Activated CD4-positive, alpha-beta T cell treated with anti-CD3 and anti-CD28 coated beads, Interleukin-2, amount 50 U/mL, for 16 hours (primary cell): ENCODE results near the gene SDR39U1.
"Not testable (repeated sequence)": the region's sequence is repeated elsewhere in the genome, so short reads cannot be mapped to it uniquely, and the experiment has no call there.

Experiments used
- DNase-seq: peaks from one replicate; pipeline ENCODE4 v3.0.0-alpha.2; 2020

Gene SDR39U1, protein sequence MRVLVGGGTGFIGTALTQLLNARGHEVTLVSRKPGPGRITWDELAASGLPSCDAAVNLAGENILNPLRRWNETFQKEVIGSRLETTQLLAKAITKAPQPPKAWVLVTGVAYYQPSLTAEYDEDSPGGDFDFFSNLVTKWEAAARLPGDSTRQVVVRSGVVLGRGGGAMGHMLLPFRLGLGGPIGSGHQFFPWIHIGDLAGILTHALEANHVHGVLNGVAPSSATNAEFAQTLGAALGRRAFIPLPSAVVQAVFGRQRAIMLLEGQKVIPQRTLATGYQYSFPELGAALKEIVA

DNA sequence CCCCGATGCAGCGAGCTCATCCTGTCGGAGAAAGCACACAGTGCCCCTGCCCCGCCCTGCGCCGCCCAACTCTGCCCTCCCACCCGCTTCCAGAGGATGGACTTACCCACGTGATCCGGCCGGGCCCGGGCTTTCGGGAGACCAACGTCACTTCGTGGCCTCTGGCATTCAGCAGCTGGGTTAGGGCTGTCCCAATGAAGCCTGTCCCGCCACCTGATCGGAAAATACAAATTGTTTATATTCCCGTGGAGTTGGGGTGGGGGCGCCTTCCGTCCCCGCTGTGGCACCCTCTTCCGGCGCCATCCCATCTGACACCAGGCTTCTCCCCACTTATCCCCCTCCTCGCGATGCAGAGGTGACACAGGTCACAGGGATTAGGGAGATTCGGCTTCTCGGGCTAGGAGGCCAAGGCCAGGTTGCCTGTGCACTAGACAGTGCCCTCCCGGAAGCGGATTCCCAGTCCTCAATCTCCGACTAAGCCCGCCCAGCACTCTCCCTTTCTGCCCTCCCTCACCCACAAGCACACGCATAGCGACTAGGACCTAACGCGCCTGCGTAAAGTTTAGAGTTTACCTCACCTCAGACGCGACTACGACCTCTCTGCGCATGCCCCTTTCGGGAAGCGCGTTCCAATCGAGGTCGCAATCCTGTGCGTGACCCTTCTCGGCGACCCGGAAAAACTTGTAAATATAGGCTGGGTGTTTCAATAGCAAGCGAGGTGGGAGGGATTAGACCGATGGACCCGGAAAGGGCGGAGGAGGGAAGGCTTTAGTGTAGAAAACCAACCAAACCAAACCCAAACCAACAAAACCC, at the start of gene SDR39U1:
Gene SDR39U1 (minus strand): TSS at position 537 of the 813 bp plus-strand sequence. CDS start 7 bp downstream, at position 530.
- DNase-seq = peak; percentile 99

DNA sequence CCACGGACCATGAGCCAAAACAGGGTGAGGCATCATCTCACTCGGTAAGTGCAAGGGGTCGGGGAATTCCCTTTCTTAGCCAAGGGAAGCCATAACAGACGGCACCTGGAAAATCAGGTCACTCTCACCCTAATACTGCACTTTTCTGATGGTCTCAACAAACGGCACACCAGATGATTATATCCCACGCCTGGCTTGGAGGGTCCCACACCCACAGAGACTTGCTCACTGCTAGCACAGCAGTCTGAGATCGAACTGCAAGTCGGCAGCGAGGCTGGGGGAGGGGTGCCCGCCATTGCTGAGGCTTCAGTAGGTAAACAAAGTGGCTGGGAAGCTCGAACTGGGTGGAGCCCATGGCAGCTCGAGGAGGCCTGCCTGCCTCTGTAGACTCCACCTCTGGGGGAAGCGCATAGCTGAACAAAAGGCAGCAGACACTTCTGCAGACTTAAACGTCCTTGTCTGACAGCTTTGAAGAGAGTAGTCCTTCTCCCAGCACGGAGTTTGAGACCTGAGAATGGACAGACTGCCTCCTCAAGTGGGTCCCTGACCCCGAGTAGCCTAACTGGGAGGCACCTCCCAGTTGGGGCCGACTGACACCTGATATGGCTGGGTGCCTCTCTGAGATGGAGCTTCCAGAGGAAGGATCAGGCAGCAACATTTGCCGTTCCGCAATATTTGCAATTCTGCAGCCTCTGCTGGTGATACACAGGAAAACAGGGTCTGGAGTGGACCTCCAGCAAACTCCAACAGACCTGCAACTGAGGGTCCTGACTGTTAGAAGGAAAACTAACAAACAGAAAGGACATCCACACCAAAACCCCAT, 49.2 kb upstream of the SDR39U1 start:
- DNase-seq = not testable (repeated sequence)

DNA sequence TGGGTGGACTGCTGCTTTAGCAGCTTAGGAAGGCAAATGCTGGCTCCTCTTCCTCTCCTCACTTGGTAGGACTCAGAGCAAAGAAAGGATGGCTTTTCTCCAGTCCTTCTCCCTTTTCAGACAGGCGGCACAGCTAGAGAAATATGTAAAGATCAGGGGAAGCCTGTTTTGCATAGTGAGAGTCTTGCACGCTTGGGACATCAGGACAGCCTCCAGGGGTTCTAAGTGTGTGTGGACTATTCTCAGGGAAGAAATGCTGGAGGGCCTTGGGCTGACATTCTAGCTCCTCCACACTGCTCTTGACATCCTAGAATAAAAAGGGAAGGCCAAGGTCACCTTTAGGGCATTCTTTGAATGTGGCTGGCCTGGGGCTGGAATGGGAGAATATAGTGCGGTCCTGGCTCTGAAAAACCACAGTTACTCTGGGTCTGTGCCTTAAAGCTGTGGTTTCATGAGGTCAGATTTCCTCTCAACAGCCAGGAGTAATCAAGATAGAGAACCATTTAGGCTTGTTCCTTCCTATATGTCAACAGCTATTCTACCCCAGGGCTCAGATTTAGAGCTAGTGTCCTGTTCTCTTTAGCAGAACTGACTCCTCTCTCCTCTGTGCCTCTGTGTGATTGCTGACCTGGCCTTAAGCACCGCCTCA, 41.2 kb upstream of the SDR39U1 start:
- peak; percentile 37 for DNase-seq

DNA sequence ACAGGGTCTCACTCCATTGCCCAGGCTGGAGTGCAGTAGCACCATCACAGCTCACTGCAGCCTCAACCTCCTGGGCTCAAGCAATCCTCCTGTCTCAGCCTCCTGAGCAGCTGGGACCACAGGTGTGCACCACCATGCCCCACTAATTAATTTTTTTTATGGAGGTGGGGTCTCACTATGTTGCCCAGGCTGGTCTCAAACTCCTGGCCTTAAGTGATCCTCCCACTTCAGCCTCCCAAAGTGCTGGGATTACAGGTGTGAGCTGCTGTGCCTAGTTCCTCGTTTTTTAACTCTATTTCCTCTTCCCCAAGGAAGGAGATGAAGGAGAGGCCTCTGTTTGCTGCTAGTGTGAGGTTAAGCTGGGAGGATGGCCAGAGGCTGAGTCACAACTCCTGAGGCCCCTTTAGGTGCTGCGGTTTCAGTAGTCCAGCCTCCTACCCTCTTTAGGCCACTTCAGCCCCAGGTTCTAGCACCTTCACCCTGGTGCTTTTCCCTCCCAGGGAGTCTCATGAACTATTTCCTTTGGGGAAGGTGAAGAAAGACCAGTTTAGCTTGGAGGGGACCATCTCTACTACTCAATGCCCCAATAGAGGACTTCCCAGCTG, 40.2 kb upstream of the SDR39U1 start:
- DNase-seq = not testable (repeated sequence)

DNA sequence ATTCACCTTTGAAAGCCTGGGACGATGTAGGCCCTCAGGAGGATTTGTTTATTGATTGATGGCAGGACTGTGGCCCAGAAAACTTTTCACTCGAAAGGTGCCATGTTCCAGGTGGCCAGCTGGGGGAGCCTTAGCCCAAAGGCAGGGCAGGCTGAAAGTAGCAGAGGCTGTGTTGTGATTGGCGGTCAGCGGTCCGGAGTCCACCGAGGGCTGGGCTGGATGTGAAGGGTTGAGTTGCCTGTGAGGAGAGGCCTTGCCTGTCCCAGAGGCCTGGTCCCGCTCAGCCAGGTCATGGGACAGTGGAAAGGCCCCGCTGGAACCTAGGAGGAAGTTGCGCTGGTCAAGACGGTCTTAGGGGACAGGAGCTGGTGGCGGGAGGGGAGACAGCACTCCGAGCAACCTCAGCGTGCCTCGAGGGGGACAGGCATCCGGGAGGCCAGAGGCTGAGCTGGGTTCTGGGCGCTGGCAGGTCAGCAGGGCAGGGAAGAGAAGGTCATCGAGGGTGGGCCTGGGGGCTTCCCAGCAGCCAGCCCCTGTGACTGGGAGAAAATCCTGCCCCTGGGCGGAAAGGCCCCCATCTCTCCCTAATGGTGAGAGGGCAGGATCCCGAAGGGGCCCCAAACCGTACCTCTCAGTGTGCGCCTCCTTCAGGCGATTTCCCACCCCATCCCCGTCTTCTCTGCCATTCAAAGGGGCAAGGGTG, 39.2 kb upstream of the SDR39U1 start:
- peak; percentile 61 for DNase-seq

DNA sequence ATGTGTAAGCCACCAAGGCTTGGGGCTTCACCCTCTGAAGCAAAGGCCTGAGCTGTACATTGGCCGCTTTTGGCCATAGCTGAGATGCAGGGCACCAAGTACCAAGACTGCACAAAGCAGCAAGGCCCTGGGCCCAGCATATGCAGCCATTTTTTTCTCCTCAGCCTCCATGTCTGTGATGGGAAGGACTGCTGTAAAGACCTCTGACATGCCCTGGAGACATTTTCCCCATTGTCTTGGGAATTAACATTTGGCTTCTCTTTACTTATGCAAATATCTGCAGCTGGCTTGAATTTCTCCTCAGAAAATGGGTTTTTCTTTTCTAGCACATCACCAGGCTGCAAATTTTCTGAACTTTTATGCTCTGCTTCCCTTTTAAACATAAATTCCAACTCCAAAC, 37.4 kb upstream of the SDR39U1 start:
- DNase-seq = not testable (repeated sequence)

DNA sequence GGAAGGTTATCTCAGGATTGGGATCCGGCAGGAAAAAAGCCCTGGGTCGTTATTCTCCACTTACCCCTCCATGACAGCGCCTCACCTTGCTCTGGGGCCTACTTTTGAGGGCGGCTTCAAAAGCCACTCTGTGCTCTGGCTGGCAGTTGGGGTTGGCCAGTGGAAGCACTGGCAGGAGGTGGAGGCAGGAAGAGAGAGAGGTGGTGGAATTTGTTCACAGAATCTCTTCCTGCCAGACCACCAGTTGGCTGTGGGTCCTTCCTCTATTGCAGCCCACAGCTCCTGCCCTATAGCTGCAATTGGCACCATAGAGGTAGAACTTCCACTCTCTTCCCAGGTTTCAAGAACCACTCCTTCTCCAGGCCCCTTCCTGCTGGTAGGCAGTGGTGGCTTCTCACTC, 32.7 kb upstream of the SDR39U1 start:
- no peak for DNase-seq

DNA sequence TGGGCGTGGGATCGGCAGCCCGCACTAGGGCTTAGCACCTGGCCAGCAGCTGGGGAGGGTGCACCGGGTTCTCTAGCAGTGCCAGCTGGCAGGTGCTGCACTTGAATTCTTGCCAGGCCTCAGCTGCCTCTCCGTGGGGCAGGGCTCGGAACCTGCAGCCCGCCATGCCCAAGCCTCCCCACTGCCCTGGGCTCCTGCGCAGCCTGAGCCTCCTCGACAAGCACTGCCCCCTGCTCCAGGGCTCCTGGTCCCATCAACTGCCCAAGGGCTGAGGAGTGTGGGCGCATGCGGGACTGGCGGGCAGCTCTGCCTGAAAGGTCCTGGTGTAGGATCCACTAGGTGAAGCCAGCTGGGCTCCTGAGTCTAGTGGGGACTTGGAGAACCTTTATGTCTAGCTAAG, 30.6 kb upstream of the SDR39U1 start:
- DNase-seq = no peak

DNA sequence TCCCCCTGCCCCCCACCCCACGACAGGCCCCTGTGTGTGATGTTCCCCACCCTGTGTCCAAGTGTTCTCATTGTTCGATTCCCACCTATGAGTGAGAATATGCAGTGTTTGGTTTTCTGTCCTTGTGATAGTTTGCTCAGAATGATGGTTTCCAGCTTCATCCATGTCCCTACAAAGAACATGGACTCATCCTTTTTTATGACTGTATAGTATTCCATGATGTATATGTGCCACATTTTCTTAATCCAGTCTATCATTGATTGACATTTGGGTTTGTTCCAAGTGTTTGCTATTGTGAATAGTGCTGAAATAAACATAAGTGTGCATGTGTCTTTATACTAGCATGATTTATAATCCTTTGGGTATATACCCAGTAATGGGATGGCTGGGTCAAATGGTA, 27.9 kb upstream of the SDR39U1 start:
- not testable (repeated sequence) for DNase-seq

DNA sequence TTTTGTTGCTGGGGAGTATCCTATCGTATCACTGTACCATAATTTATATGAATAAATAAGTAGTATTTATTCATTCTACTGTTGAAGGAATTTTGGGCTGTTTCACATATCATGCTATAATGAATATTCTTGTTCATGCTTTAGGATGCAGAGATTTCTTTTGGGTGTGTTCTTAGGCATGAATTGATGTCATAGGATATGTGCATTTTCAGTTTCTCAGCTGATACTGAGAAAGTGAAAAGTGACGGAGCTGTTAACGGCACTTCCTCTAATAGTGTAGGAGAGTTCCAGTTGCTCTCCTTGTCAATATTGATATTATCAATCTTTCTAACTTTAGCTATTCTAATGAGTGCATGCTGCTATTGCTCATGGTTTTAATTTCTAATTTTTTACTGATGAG, 23.2 kb upstream of the SDR39U1 start:
- no peak for DNase-seq

DNA sequence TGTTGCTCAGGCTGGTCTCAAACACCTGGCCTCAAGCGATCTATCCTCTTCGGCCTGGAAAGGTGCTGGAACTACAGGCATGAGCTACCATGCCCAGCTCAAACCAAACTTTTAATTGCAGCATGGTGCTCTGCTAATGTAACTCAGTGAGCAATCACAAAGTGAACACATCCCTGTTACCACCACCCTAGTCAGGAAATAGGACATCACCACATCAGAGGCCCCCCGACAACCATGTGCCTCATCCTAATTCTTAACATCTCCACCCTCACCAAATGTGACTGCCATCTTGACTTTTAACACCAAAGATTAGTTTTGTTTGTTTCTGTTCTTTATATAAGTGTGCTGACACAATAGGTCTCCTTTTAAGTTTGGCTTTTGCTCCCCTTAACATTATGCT, 22.8 kb upstream of the SDR39U1 start:
- DNase-seq = no peak

DNA sequence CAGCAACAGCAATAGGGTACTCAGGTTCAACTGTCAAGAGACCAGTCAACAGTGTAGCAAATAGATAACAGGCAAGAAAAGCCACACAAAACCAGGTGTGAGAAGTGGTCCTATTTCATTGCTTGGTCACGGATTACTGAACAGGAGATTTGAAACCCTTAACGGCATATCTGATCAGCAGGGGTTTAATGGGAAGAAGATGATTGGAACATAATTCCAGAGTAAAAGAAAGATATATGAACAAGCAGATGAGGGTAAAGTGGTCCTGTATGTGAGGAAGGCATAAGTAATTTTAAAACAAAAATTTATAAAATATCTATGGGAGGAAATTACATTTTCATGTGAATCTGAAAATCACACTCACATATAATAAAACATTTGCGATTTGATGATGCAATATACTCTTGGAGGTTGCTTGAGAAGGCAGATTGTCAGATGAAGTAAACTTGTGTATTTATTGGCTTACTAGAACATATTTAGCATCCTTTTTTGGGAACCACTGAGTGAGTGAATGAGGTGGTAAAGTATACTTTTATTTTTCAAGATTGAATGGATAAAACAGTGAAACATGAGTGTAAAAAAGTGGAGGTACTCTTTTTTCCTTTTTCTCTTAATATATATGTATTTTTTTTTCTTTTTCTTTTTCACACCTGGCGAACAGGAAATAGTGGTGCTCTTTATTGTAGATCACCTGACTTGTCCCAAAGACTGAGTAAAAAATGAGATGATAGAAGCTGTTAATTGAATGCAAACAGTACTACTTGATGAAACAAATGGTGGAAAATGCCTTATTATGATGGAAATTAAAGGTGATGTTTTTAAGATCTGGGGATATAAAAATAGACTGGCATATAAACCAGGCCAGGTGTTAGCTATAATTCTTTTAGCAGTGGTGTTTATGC, 21.6 kb upstream of the SDR39U1 start:
- DNase-seq = no peak

DNA sequence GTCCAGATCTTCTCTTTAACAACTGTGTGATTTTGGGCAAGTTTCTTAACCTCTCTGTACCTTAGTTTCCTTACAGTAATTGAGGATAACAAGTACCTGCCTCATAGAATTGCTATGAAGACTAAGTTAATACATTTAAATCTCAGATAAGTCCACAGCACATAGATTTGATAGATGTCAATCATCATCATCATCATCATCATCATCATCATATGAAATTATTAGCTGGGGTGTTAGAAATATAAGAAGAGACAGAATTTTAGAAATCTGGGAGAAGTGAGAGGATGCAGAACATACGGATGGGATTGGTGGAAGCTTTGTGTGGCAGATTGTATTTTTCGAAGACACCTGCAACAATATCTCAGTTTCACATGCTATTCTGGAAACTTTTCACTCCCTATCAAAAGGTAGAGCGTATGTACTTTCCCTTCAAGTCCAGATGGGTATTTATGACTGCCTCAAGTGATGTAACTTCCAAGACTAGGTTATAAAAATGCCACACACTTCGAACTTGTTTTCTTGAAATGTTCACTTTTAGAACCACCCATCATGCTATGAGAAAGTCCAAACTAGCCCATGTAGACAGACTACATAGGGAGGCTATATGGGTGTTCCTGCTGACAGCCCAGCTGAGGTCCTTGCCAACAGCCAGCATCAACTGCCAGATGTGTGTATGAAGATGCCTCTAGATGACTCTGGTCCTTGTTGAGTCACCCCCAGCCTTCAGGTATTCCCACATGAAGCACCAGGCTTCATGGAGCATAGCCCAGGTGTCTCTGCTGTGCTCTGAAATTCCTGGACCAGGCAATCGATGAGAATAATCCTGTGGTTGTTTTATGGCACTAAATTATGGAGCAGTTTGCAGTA, 20.7 kb upstream of the SDR39U1 start:
- no peak for DNase-seq

DNA sequence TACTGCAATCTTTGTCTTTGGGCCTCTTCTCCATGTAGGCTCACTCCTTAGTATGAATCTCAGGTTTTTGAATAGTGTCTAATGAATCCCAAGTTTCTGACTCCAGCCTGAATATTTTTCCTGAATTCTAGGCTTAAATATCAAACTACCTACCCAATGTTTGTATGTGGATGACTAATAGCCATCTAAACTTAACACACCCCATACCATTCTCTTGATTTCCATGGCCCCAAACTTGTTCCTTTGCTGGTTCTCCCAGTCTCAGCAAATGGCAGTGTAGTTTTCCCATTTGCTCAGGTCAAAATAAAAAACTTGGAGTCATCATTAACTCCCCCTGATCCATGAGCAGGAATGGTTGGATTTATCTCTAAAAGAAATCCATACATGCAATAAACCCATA, 18.8 kb upstream of the SDR39U1 start:
- DNase-seq = no peak

DNA sequence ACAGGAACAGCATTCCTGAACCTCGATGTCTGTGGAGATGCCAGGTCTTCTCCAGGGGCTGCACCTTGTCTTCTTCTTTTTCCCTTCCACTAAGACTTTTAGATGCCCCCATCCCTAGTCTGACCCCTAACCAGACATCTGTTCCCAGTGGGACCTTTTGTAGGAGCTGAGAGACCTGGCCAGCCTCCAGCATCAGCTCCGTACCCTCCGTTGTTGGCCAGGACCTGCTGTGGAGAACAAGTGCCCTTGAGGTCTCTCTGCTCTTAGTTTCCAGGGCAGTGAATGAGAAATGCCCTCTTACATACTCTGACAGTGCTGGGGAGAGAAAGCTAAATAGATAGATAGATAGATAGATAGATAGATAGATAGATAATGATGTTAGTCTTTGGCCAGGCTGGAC, 16.8 kb upstream of the SDR39U1 start:
- DNase-seq = no peak

DNA sequence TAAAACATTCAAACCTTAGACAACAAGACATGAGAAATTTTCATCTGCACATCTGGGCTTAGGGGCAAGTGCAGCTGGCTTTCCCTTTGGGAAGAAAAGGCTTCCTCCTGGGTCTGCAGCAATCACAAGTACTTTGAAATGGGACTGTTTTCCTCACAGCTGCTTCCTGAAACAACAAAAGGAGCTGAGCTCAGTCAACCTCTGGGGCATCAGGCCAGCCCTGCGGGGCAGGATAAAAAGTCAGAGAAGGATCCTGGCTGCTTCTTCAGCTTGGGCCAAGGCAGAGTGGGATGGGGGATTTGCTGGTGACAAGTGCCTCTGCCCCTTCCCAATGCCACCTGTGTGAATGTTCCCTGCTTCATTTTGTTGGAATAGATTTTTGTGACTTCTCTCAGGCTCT, 16.2 kb upstream of the SDR39U1 start:
- no peak for DNase-seq

DNA sequence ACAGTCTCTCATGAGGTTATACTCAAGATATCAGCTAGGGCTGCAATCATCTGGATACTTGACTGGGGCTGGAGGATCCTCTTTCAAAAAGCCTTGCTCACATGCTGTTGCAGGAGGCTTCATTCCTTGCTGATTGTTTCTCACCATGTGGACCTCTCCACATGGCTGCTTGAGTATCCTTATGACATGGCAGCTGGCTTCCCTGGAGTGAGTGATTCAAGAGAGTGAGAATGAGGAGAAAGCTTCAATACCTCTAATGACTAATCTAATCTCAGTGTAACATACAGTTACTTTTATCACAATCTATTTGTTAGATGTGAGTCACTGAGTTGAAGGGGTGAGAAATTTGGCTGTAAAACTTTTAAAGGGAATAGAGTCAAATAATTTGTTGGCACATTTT, 14.4 kb upstream of the SDR39U1 start:
- no peak for DNase-seq

DNA sequence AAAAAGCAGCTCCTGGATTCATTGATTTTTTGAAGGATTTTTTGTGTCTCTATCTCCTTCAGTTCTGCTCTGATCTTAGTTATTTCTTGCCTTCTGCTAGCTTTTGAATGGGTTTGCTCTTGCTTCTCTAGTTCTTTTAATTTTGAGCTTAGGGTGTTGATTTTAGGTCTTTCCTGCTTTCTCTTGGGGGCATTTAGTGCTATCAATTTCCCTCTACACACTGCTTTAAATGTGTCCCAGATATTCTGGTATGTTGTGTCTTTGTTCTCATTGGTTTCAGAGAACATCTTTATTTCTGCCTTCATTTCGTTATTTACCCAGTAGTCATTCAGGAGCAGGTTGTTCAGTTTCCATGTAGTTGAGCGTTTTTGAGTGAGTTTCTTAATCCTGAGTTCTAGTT, 8.3 kb upstream of the SDR39U1 start:
- not testable (repeated sequence) for DNase-seq

DNA sequence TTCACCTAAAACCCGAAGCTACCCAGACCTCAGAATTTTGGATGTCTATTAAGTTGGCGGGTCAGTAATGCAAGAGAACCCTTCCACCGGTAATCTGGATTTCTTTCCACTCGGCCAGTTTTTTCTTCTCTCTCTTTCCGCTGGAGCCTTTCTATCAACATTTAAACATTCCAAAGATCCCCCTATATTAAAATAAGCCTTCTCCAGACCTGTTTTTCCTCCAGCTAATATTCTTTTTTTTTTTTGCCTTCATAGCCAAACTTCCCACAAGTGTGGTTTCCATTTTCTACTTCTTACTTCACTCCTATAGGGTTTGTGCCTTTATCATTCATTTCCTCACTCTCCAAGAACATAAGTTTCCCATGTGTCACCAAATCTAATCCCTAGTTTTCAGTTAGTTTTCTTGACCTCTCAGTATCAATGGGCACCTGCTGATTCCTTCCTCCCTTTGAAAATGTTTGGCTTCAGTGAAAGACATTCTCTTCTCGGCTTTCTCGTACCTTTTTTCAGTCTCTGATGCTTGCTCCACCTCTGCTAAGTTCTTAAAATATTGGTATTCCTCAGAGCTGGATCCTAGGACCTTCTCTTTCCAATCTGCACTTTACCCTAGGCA, 583 bp upstream of the SDR39U1 start:
- DNase-seq = no peak
